VCaP (cell line): ENCODE data around the gene MT1H.
A peak's percentile ranks its signal among the peaks of the same experiment; 100 is the strongest.

Source experiments
- H3K27ac ChIP-seq: fragments of 450-650 bp; 2 replicates; pipeline ENCODE4 v1.5.1; 2017
- TF ChIP-seq, protein P1 (sequence below): fragments of 450-650 bp; conservative IDR thresholded peaks from 2 replicates; pipeline ENCODE4 v1.5.1; 2017; ENCODE audit warnings: mild to moderate bottlenecking, moderate library complexity

The MT1H gene

DNA sequence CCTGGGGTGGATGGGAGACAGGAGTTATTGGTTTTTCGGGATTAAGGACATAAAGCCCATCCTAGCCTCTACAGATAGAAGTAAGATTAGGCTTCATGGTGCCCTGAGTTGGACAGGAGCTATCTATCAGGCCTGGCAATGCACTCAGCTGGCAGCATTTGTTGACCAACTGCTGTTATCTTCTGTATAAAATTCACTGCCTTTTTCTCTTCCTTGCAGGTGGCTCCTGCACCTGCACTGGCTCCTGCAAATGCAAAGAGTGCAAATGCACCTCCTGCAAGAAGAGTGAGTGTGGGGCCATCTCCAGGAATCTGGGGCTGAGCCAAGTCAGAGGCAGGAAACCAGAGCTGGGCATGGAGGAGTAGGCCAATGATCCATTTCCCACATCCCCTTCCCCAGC is 30.6 kb upstream of the MT1H start:
- peak overlapping the region; percentile 36 for H3K27ac ChIP-seq
- TF ChIP-seq, protein P1, sequence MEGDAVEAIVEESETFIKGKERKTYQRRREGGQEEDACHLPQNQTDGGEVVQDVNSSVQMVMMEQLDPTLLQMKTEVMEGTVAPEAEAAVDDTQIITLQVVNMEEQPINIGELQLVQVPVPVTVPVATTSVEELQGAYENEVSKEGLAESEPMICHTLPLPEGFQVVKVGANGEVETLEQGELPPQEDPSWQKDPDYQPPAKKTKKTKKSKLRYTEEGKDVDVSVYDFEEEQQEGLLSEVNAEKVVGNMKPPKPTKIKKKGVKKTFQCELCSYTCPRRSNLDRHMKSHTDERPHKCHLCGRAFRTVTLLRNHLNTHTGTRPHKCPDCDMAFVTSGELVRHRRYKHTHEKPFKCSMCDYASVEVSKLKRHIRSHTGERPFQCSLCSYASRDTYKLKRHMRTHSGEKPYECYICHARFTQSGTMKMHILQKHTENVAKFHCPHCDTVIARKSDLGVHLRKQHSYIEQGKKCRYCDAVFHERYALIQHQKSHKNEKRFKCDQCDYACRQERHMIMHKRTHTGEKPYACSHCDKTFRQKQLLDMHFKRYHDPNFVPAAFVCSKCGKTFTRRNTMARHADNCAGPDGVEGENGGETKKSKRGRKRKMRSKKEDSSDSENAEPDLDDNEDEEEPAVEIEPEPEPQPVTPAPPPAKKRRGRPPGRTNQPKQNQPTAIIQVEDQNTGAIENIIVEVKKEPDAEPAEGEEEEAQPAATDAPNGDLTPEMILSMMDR, result no peak

- H3K27ac ChIP-seq, result no peak overlapping the region; the same call in 1 of the 2 replicates
- TF ChIP-seq, protein P1, result no peak
Measured at GRCh38 chr16:56640076-56640475, 29.5 kb upstream of the MT1H start.

- TF ChIP-seq, protein P1, result no peak
- H3K27ac ChIP-seq, result no peak overlapping the region
Measured at GRCh38 chr16:56641166-56641565, 28.4 kb upstream of the MT1H start.

- peak overlapping the region; percentile 5; the same call in 1 of the 2 replicates for H3K27ac ChIP-seq
- TF ChIP-seq, protein P1, result peak; percentile 54
Measured at GRCh38 chr16:56643080-56643778, 26.4 kb upstream of the MT1H start.

GRCh38 chr16:56643833-56644232 is 25.8 kb upstream of the MT1H start:
- peak overlapping the region; percentile 5; the same call in 1 of the 2 replicates for H3K27ac ChIP-seq
- TF ChIP-seq, protein P1, result no peak

DNA sequence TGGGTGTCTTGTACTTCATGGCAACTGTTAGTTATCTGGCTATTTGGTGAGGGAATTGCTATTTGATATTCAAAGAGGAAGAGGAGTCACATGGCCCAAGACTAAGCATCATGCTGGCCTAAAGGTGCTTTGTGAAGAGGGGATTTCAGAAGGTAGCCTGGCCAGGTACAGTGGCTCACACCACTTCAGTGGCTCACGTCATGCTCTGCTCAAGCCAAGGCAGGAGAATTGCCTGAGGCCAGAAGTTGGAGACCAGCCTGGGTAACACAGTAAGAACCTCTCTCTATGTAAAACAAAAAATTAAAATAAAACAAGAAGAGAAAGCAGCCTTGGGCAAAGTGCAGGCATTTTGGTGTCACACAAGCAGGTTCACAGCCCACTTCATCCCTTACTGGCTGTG is 24.3 kb upstream of the MT1H start:
- TF ChIP-seq, protein P1, result no peak
- H3K27ac ChIP-seq, result no peak overlapping the region

- H3K27ac ChIP-seq, result no peak overlapping the region
- TF ChIP-seq, protein P1, result no peak
Measured at GRCh38 chr16:56645838-56646237, 23.8 kb upstream of the MT1H start.
